SU-DHL-6 (cell line): ENCODE results near the gene PRPF6.

Source experiments
- CTCF ChIP-seq: fragments of 200-600 bp; sonication (generic); IDR thresholded peaks from one replicate; pipeline ENCODE4 v1.5.1; 2017; ENCODE audit warnings: antibody characterized with exemption, mild to moderate bottlenecking, low read length, moderate library complexity; ENCODE audit not compliant: insufficient read depth, poor library complexity, severe bottlenecking
- EZH2phosphoT487 ChIP-seq: fragments of 200-600 bp; sonication (generic), shearing (Covaris generic); conservative IDR thresholded peaks from 2 replicates; pipeline ENCODE4 v1.6.1; 2018; ENCODE audit warnings: mild to moderate bottlenecking, antibody characterized with exemption, low read length, moderate library complexity, mixed read lengths

GRCh38 chr20:63977739-63978276, 3.1 kb upstream of the PRPF6 start:
- TF ChIP-seq CTCF (no peak), EZH2phosphoT487 (no peak)
